B cell (primary cell): ENCODE results near the gene PTPN7.

Experiments
- CTCF ChIP-seq: fragments of 200-600 bp; IDR thresholded peaks from one replicate; pipeline ENCODE4 v1.8.0; 2022; ENCODE audit warnings: antibody characterized with exemption, mild to moderate bottlenecking
- EZH2 ChIP-seq: IDR thresholded peaks from 2 replicates; pipeline ENCODE4 v1.6.1; 2012; ENCODE audit warnings: borderline replicate concordance, low read depth, mild to moderate bottlenecking, moderate library complexity, low read length; ENCODE audit not compliant: insufficient read depth, poor library complexity, severe bottlenecking

DNA sequence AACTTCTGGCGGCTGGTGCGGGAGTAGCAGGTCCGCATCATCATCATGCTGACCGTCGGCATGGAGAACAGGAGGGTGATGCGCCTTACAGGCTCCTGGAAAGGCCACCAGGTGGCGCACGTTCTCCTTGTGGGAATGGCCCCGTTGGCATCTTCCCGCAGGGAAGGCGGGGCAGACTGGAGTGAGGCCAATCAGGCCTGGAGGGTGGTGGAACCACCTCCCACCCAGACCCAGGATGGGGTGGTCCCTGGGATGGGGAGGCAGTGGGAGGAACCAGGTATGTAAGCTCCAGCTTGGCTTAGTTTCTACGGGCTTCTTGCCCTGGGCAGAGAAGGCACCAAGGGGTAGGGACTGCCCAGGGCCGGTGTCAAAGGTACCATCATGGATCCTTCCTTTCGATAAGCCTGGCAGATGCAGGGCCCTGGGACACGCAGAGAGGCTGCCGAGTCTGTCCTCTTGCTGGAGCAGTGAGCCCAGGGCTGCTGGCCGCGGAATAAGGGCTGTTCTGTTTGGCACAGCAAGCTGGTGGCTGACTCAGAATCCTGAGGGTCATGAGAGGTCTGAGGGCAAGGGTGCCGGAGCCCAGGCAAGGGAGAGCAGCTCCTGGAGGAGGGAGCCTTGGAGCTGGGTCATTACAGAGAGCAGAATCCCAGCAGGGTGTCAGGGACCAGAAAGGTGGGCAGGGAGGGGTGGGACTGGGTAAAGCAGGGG is 24.5 kb upstream of the PTPN7 start:
- TF ChIP-seq CTCF: peak; percentile 78
- TF ChIP-seq EZH2: no peak
